SK-N-MC (cell line): ENCODE measurements around the gene ANKRD18B.

Experiments
- EZH2 ChIP-seq: fragments of 200-600 bp; sonication (generic); IDR thresholded peaks from one replicate; pipeline ENCODE4 v1.6.1; 2017; ENCODE audit warnings: antibody characterized with exemption
- POLR2AphosphoS5 ChIP-seq: IDR thresholded peaks from 2 replicates; pipeline ENCODE4 v1.6.1; 2012; ENCODE audit warnings: mild to moderate bottlenecking, low read depth, low read length, borderline replicate concordance

GRCh38 chr9:33524306-33524947, 376 bp downstream of the ANKRD18B start:
- no peak for TF ChIP-seq EZH2
- no peak for TF ChIP-seq POLR2AphosphoS5
